Stimulated activated CD4-positive, alpha-beta T cell treated with anti-CD3 and anti-CD28 coated beads, Interleukin-1b, Interleukin-23, amount 100 ng/mL, for 4 hours (primary cell): ENCODE data around the gene VPS33B.
"Not testable (repeated sequence)": the region's sequence is repeated elsewhere in the genome, so short reads cannot be mapped to it uniquely, and the experiment has no call there.

Experiments used
- DNase-seq, 2 donors: peaks; one replicate each; pipeline ENCODE4 v3.0.0-alpha.2; 2020; ENCODE audit warnings: low read depth in 2 of 2

Gene VPS33B

DNA sequence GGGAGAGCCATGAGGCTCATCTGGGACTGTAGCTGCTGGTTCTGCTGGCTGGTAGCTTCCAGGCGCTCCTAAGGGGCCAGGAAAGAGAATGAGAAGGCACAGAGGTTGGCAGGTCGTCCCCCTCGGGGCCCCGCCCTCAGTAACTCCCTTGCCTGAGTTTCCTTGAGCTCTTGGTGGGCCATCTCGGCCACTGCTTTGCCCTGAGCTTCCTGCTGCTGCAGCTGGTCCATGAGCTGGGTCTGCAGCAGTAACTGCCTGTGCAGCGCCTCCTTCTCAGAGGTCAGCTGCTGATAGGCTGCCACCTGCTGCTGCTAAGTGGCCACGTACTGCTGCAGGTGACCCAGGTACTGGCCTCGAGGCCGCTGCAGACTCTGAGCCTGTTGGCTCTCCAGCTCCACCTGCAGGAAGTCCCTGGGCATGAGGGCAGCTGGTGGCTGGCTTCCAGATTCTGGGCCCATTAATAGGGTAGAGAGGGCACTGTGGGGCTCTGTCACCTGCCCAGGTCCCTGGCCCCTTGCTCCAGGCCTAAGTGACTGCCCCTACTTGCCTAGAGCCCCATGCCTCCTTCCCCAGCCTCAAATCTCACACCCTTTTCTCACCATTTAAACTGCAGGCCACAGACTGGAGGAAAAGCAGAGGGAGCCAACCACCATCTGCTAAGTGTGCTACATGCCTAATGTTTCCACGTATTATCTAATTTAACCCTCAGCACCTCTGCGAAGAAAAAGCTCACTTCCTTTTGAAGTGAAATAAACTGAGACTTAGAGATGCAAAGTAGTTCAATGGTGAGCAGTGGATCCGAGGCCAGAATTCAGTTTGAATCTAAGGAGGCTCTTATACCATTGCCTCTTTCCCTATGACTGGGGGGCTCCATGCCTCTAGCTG is 10.8 kb upstream of the VPS33B start:
- DNase-seq, result peak; percentile 34 to 36

- DNase-seq, result no peak
Measured at GRCh38 chr15:91031796-91032195, 9.4 kb upstream of the VPS33B start.

GRCh38 chr15:91027677-91028076 is 5.3 kb upstream of the VPS33B start:
- no peak for DNase-seq

GRCh38 chr15:91023720-91024119 is 1.3 kb upstream of the VPS33B start:
- no peak for DNase-seq

- DNase-seq, result no peak
Measured at GRCh38 chr15:91022832-91023129, 387 bp upstream of the VPS33B start.

- DNase-seq, result no peak
Measured at GRCh38 chr15:91021516-91022074, 799 bp downstream of the VPS33B start.

GRCh38 chr15:91018158-91018557 is 4.2 kb downstream of the VPS33B start:
- DNase-seq, result no peak

DNA sequence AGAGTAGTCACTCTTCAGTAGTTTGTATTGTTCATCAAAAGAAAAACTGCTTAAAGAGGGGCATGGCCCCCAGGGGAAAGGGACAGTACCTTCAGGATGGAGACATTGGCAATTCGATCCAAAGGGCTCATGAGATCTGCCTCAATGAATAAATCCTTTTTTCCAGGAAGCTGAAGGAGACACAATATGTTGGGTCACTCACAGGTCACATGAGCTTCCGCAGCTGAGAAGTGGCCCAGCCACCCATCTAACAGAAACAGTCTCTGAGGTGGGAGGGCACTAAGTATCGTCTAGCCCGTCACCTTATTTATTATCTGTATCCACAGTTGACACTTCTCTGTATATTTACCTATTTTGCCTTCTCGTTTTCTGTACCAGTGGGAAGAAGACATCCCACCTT is 4.7 kb downstream of the VPS33B start:
- DNase-seq, result no peak

GRCh38 chr15:91013701-91014100 is 8.7 kb downstream of the VPS33B start:
- DNase-seq, result not testable (repeated sequence)

GRCh38 chr15:91007266-91007665 is 15.1 kb downstream of the VPS33B start:
- DNase-seq, result no peak

DNA sequence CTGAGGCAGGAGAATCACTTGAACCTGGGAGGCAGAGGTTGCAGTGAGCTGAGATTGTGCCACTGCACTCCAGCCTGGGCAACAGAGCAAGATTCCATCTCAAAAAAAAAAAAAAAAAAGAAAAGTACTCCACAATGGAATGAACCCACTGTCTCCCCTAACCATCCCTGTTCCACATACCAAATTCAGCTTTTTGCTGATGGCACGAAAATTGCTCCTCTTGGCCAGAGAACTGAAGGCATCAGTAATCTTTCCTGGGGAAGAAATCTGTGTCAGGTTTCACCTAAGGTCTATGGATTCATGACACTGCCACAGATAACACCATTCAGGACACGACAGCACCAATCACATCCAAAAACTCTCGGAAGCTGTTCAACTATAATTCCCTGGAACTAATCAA is 21.2 kb downstream of the VPS33B start:
- no peak for DNase-seq

- DNase-seq, result no peak
Measured at GRCh38 chr15:90998737-90999136, 23.7 kb downstream of the VPS33B start.

GRCh38 chr15:90994417-90995311 is 27.7 kb downstream of the VPS33B start, which contains the start of gene PRC1:
PRC1 (minus strand) TSS chr15:90994535; CDS start chr15:90994417, 118 bp downstream.
- DNase-seq, result peak; percentile 94 to 96

- no peak for DNase-seq
Measured at GRCh38 chr15:90994059-90994416, 28.4 kb downstream of the VPS33B start.

GRCh38 chr15:90991587-90992285 is 30.7 kb downstream of the VPS33B start:
- no peak for DNase-seq

DNA sequence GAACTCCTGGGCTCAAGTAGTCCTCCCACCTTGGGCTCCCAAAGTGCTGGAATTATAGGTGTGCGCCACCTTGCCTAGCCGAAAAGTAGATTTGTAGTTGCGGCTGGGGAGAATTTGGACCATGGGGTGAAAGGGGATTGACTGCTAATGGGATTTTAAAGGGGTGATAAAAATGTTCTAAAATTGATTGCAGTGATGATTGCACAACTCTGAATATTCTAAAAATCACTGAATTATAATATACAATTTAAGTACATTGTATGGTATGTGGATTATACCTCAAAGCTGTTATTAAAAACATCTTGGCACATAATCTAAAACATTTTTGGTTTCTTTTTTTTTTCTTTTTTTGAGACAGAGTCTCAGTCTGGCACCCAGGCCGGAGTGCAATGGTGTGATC is 31.9 kb downstream of the VPS33B start:
- no peak for DNase-seq

GRCh38 chr15:90989040-90989768 is 33.2 kb downstream of the VPS33B start:
- no peak for DNase-seq

- no peak for DNase-seq
Measured at GRCh38 chr15:90988296-90988695, 34.1 kb downstream of the VPS33B start.

GRCh38 chr15:90987561-90988141 is 34.7 kb downstream of the VPS33B start:
- no peak for DNase-seq

- no peak for DNase-seq
Measured at GRCh38 chr15:90986790-90987507, 35.4 kb downstream of the VPS33B start.
